GM23338 (cell line): Measurements from ENCODE around the gene GOLGA8R. TPM values are rescaled to one million over a fixed set of nuclear protein-coding genes. Genes with fewer than 3 reads are reported as not detected.
"Not testable (repeated sequence)": the region's sequence is repeated elsewhere in the genome, so short reads cannot be mapped to it uniquely, and the experiment has no call there.

ENCODE experiments used
- ATAC-seq: fragments of 200-7000 bp; cut with Tn5 transposase; 3 replicates; pipeline ENCODE4 v1.9.1; 2020
- DNase-seq: peaks from one replicate; pipeline ENCODE4 v3.0.0-alpha.2; 2015; ENCODE audit warnings: low spot score
- H2AFZ ChIP-seq: fragments of 200-600 bp; sonication (generic); 2 replicates; pipeline ENCODE4 v1.8.0; 2016; ENCODE audit warnings: antibody characterized with exemption, mild to moderate bottlenecking, moderate library complexity
- H3F3A ChIP-seq: fragments of 200-600 bp; sonication (generic); replicated peaks from 2 replicates; pipeline ENCODE4 v1.8.0; 2017; ENCODE audit warnings: antibody characterized with exemption, mixed run types, low read depth
- H3K27ac ChIP-seq: fragments of 200-600 bp; sonication (generic); 2 replicates; pipeline ENCODE4 v1.6.1; 2016; ENCODE audit warnings: low read depth
- H3K27me3 ChIP-seq: fragments of 200-600 bp; sonication (generic); 2 replicates; pipeline ENCODE4 v1.8.0; 2016; ENCODE audit warnings: mild to moderate bottlenecking, mixed run types, moderate library complexity; ENCODE audit not compliant: insufficient read depth
- H3K36me3 ChIP-seq: fragments of 200-600 bp; sonication (generic); 2 replicates; pipeline ENCODE4 v1.8.0; 2016; ENCODE audit warnings: mild to moderate bottlenecking; ENCODE audit not compliant: insufficient read depth
- H3K4me1 ChIP-seq: fragments of 200-600 bp; sonication (generic); 2 replicates; pipeline ENCODE4 v1.8.0; 2016; ENCODE audit warnings: mild to moderate bottlenecking, moderate library complexity; ENCODE audit not compliant: insufficient read depth
- H3K4me2 ChIP-seq: fragments of 200-600 bp; sonication (generic); 2 replicates; pipeline ENCODE4 v1.7.1; 2017; ENCODE audit warnings: mixed run types
- H3K4me3 ChIP-seq: fragments of 200-600 bp; sonication (generic); 2 replicates; pipeline ENCODE4 v1.6.1; 2016; ENCODE audit warnings: mixed run types
- H3K79me2 ChIP-seq: fragments of 200-600 bp; sonication (generic); replicated peaks from 2 replicates; pipeline ENCODE4 v1.8.0; 2017; ENCODE audit warnings: mild to moderate bottlenecking; ENCODE audit not compliant: insufficient read depth
- H3K9me2 ChIP-seq: fragments of 200-600 bp; sonication (generic); 2 replicates; pipeline ENCODE4 v1.8.0; 2017; ENCODE audit not compliant: insufficient read depth
- H4K20me1 ChIP-seq: fragments of 200-600 bp; sonication (generic); replicated peaks from 2 replicates; pipeline ENCODE4 v1.8.0; 2017; ENCODE audit warnings: mild to moderate bottlenecking; ENCODE audit not compliant: insufficient read depth
- H3K27ac Mint-ChIP-seq: 2 replicates; pipeline ENCODE4 v1.8.0; 2020; ENCODE audit warnings: inconsistent platforms, mild to moderate bottlenecking, moderate library complexity, mixed read lengths
- H3K27me3 Mint-ChIP-seq: 3 replicates; pipeline ENCODE4 v1.8.0; 2022; ENCODE audit warnings: low read depth, mild to moderate bottlenecking, moderate library complexity, mixed read lengths, inconsistent platforms; ENCODE audit not compliant: insufficient read depth, poor library complexity
- H3K36me3 Mint-ChIP-seq: 3 replicates; pipeline ENCODE4 v1.8.0; 2021; ENCODE audit warnings: low read depth, mild to moderate bottlenecking, inconsistent platforms, moderate library complexity, mixed read lengths
- H3K4me1 Mint-ChIP-seq: 3 replicates; pipeline ENCODE4 v1.8.0; 2020; ENCODE audit warnings: mild to moderate bottlenecking, inconsistent platforms, mixed read lengths
- H3K4me3 Mint-ChIP-seq: 3 replicates; pipeline ENCODE4 v1.8.0; 2021; ENCODE audit warnings: moderate library complexity, mild to moderate bottlenecking, inconsistent platforms, mixed read lengths
- H3K9me3 Mint-ChIP-seq: 3 replicates; pipeline ENCODE4 v1.8.0; 2020; ENCODE audit warnings: moderate library complexity, mild to moderate bottlenecking, inconsistent platforms, mixed read lengths
- long read RNA-seq: library from polyadenylated mRNA; unstranded; transcript quantifications from one replicate; pipeline ENCODE4 v2.0.0, GENCODE V29; 2020; ENCODE audit not compliant: unreplicated experiment
- polyA plus RNA-seq: library from polyadenylated mRNA; unstranded; fragments of >200 nt; fragmentation: Nextera tagmentation; extraction: Ambion mirVana; gene quantifications from 2 replicates; pipeline ENCODE4 v1.2.1, GENCODE V29; 2016
- total RNA-seq: library from RNA; depleted of rRNA; stranded (reverse); fragments of >200 nt; shearing (Covaris generic); gene quantifications from 2 replicates; pipeline ENCODE4 v1.2.3, GENCODE V29; 2014; rRNA removed

GOLGA8R gene, protein sequence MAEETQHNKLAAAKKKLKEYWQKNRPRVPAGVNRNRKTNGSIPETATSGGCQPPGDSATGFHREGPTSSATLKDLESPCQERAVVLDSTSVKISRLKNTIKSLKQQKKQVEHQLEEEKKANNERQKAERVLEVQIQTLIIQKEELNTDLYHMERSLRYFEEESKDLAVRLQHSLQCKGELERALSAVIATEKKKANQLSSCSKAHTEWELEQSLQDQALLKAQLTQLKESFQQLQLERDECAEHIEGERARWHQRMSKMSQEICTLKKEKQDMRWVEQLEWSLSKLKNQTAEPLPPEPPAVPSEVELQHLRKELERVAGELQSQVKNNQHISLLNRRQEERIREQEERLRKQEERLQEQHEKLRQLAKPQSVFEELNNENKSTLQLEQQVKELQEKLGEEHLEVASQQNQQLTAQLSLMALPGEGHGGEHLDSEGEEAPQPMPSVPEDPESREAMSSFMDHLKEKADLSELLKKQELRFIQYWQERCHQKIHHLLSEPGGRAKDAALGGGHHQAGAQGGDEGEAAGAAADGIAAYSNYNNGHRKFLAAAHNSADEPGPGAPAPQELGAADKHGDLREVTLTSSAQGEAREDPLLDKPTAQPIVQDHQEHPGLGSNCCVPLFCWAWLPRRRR
- total RNA-seq (0.17 TPM in 1 of 2 replicates, not detected in the other), polyA plus RNA-seq (0.27 TPM in 1 of 2 replicates, not detected in the other)
- long read RNA-seq, result 0 reads

DNA sequence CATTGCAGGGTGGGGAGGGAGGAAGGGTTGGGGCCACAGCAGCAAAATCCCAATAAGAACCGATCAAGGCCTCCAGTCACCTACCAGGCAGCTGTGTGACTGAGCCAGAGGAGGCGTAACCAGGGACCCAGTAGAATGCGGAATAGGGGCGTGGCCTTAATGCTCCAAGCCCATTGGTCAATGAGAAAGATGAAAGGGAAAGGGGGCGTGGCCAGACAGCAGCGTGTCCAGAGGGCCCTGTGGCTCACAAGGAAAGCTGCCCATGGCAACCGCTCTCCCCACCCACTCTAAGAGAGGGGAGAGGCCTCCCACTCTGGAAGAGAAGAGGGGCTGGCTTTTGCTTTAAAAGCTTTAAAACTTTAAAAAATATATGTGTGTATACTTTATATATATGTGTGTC is at the start of gene GOLGA8R:
GOLGA8R (minus strand) TSS at position 101 of the 400 bp plus-strand sequence; CDS start at position 3, 98 bp downstream.
- DNase-seq, H3K9me2 ChIP-seq, H3K4me3 Mint-ChIP-seq, H3K4me1 ChIP-seq, H3K27me3 ChIP-seq, H3K27ac Mint-ChIP-seq, H3K79me2 ChIP-seq, H3K36me3 Mint-ChIP-seq, H3K4me2 ChIP-seq, H3K27ac ChIP-seq, H3K9me3 Mint-ChIP-seq, H3K27me3 Mint-ChIP-seq, ATAC-seq, H2AFZ ChIP-seq, H3K36me3 ChIP-seq, H3F3A ChIP-seq, H3K4me3 ChIP-seq, H4K20me1 ChIP-seq, H3K4me1 Mint-ChIP-seq: not testable (repeated sequence)

DNA sequence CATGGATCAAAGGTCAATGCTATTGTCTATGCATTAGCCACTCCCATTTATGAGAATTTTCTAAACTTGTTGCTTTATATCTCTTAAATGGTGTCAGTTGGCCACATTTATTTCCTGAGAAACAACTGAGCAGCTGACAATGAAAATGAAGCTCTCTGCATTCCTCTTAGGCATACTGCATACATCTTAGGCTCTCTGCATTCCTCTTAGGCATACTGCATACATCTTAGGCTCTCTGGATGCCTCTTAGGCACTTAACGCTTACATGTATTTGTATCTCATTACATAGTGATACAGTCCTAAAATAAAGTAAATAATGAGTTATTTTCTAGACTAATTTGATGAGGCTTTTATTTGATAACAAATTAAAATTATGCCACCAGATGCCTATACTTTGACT is 49.8 kb upstream of the GOLGA8R start:
- H3K9me3 Mint-ChIP-seq, H3K36me3 Mint-ChIP-seq, DNase-seq, H3K4me1 ChIP-seq, H3K9me2 ChIP-seq, H3K27ac ChIP-seq, H3K4me3 ChIP-seq, H3K4me2 ChIP-seq, H2AFZ ChIP-seq, H3K27me3 ChIP-seq, H3K27me3 Mint-ChIP-seq, H3K79me2 ChIP-seq, H3K4me1 Mint-ChIP-seq, H4K20me1 ChIP-seq, H3F3A ChIP-seq, H3K36me3 ChIP-seq, ATAC-seq, H3K27ac Mint-ChIP-seq, H3K4me3 Mint-ChIP-seq: not testable (repeated sequence)

GRCh38 chr15:30462176-30462575 is 48.1 kb upstream of the GOLGA8R start:
- H3K9me2 ChIP-seq, H4K20me1 ChIP-seq, H3K4me2 ChIP-seq, H3K4me1 Mint-ChIP-seq, H3F3A ChIP-seq, H3K27ac ChIP-seq, H3K36me3 ChIP-seq, H3K79me2 ChIP-seq, DNase-seq, H3K4me3 Mint-ChIP-seq, H3K9me3 Mint-ChIP-seq, ATAC-seq, H3K36me3 Mint-ChIP-seq, H3K4me3 ChIP-seq, H3K27ac Mint-ChIP-seq, H3K27me3 Mint-ChIP-seq, H3K27me3 ChIP-seq, H3K4me1 ChIP-seq, H2AFZ ChIP-seq: not testable (repeated sequence)

DNA sequence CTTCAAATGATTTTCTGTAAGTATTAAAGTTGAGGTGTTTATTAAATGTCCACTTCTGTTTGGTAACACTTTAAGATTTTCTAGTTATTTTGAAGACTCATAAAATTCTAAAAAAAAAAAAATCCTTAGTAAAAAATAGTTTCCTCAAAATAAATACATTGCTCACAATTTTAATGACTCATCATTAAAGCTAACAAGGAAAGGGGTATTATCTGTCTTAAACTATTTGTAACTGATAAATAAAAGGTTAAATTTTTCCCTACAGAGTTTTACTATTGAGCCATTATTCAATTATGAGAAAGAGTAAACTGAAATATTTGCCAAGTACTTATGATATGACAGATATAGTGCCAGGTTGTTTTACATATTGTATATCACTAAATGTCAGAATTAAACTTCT is 38.6 kb upstream of the GOLGA8R start:
- not testable (repeated sequence) for H4K20me1 ChIP-seq, H3K4me1 ChIP-seq, H3K36me3 ChIP-seq, ATAC-seq, H3K4me1 Mint-ChIP-seq, H3K4me3 ChIP-seq, DNase-seq, H3K27me3 ChIP-seq, H3K79me2 ChIP-seq, H3K27ac ChIP-seq, H3K4me3 Mint-ChIP-seq, H2AFZ ChIP-seq, H3K27ac Mint-ChIP-seq, H3F3A ChIP-seq, H3K36me3 Mint-ChIP-seq, H3K4me2 ChIP-seq, H3K9me2 ChIP-seq, H3K27me3 Mint-ChIP-seq, H3K9me3 Mint-ChIP-seq

- H2AFZ ChIP-seq, H3F3A ChIP-seq, H4K20me1 ChIP-seq, H3K79me2 ChIP-seq, H3K27me3 ChIP-seq, ATAC-seq, H3K27me3 Mint-ChIP-seq, DNase-seq, H3K4me1 Mint-ChIP-seq, H3K4me3 ChIP-seq, H3K4me2 ChIP-seq, H3K27ac Mint-ChIP-seq, H3K9me3 Mint-ChIP-seq, H3K27ac ChIP-seq, H3K36me3 ChIP-seq, H3K9me2 ChIP-seq, H3K4me1 ChIP-seq, H3K4me3 Mint-ChIP-seq, H3K36me3 Mint-ChIP-seq: not testable (repeated sequence)
Observed at GRCh38 chr15:30438348-30438747, 24.3 kb upstream of the GOLGA8R start.

DNA sequence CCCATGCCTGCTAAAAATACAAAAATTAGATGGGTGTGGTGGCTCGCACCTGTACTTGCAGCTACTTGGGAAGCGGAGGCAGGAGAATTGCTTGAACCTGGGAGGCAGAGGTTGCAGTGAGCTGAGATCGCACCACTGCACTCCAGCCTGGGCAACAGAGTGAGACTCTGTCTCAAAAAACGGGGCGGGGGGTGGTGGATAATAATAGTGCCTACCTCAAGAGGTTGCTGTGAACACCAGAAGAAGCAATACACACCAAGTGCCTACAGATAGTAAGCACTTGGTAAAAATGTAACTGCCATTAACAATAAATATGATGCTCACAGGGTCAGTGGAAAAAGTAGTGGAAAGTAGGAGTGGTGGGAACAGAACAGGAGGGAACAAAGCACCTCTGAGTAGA is 21.8 kb upstream of the GOLGA8R start:
- not testable (repeated sequence) for H3K79me2 ChIP-seq, H3K27ac Mint-ChIP-seq, H3K36me3 Mint-ChIP-seq, ATAC-seq, H3K27me3 ChIP-seq, H2AFZ ChIP-seq, H3K27ac ChIP-seq, H3K4me3 ChIP-seq, H3K4me1 Mint-ChIP-seq, DNase-seq, H3K4me3 Mint-ChIP-seq, H3K27me3 Mint-ChIP-seq, H4K20me1 ChIP-seq, H3K4me1 ChIP-seq, H3K36me3 ChIP-seq, H3F3A ChIP-seq, H3K9me2 ChIP-seq, H3K9me3 Mint-ChIP-seq, H3K4me2 ChIP-seq
